Measurements from ENCODE around the gene RASSF7. TPM values are rescaled to one million over a fixed set of nuclear protein-coding genes. Genes with fewer than 3 reads are reported as not detected.

Gene RASSF7
- total RNA-seq, 4 donors from 2014 or later, result 80.9 to 340 (median 172) TPM

DNA sequence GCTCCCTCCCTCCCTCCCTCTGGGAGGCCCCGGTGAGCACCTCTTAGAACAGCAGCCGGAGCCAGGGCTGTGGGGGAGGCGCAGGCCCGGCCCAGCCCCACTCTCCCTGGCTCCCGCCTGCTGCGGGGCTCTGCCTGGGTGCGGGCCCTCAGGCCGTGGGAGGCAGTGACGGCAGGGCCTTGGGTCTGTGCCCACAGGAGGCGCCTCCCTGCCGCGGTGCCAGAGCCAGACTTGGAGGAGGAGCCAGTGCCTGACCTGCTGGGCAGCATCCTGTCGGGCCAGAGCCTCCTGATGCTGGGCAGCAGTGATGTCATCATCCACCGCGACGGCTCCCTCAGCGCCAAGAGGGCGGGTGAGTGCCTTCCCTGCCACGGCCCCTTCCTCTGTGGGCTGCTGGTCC lies 45.5 kb downstream of the RASSF7 start:
- no peak for DNase-seq

GRCh38 chr11:607020-607780 lies 46.4 kb downstream of the RASSF7 start:
- H3K9me3 ChIP-seq, result no peaks in the 10 kb centered on the region
- no peaks in the 10 kb centered on the region for H3K27me3 ChIP-seq
- no peak for TF ChIP-seq POLR2A (IDR thresholded peaks at IDR 0.05)
- TF ChIP-seq, protein P1, sequence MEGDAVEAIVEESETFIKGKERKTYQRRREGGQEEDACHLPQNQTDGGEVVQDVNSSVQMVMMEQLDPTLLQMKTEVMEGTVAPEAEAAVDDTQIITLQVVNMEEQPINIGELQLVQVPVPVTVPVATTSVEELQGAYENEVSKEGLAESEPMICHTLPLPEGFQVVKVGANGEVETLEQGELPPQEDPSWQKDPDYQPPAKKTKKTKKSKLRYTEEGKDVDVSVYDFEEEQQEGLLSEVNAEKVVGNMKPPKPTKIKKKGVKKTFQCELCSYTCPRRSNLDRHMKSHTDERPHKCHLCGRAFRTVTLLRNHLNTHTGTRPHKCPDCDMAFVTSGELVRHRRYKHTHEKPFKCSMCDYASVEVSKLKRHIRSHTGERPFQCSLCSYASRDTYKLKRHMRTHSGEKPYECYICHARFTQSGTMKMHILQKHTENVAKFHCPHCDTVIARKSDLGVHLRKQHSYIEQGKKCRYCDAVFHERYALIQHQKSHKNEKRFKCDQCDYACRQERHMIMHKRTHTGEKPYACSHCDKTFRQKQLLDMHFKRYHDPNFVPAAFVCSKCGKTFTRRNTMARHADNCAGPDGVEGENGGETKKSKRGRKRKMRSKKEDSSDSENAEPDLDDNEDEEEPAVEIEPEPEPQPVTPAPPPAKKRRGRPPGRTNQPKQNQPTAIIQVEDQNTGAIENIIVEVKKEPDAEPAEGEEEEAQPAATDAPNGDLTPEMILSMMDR (IDR thresholded peaks at IDR 0.05), result no peak
- peak in 1 of 3 donors; percentile 38 for DNase-seq
- no peak overlapping the region for H3K27ac ChIP-seq
- H3K4me1 ChIP-seq, result peaks cover 0 to 13% (median under 1%) of the 10 kb centered on the region in 4 donors
- no peak overlapping the region for H3K4me3 ChIP-seq
- peaks cover 0 to 100% (median 7%) of the 10 kb centered on the region in 3 donors for H3K36me3 ChIP-seq

More for the DNA sequence above, 45.5 kb downstream of the RASSF7 start:
- TF ChIP-seq POLR2A (IDR thresholded peaks at IDR 0.05), result no peak
- TF ChIP-seq, protein P1 (IDR thresholded peaks at IDR 0.05), result no peak
- Histone ChIP-seq H3K4me3 (no peak overlapping the region), H3K27ac (no peak overlapping the region), H3K9me3 (no peaks in the 10 kb centered on the region), H3K36me3 (peaks cover 0 to 100% (median 5%) of the 10 kb centered on the region in 3 donors), H3K4me1 (peaks cover 0 to 3% (median 0%) of the 10 kb centered on the region in 4 donors), H3K27me3 (no peaks in the 10 kb centered on the region)

- DNase-seq, result peak in 1 of 3 donors; percentile 44
- H3K9me3 ChIP-seq, result no peaks in the 10 kb centered on the region
- H3K36me3 ChIP-seq, result peaks cover 0 to 100% (median 7%) of the 10 kb centered on the region in 3 donors
- no peak overlapping the region for H3K4me3 ChIP-seq
- peaks cover 0 to 22% (median 4%) of the 10 kb centered on the region in 4 donors for H3K4me1 ChIP-seq
- no peak for TF ChIP-seq POLR2A (IDR thresholded peaks at IDR 0.05)
- TF ChIP-seq, protein P1 (IDR thresholded peaks at IDR 0.05), result no peak
- no peaks in the 10 kb centered on the region for H3K27me3 ChIP-seq
- no peak overlapping the region for H3K27ac ChIP-seq
Measured at GRCh38 chr11:607971-608659, 47.3 kb downstream of the RASSF7 start.

DNA sequence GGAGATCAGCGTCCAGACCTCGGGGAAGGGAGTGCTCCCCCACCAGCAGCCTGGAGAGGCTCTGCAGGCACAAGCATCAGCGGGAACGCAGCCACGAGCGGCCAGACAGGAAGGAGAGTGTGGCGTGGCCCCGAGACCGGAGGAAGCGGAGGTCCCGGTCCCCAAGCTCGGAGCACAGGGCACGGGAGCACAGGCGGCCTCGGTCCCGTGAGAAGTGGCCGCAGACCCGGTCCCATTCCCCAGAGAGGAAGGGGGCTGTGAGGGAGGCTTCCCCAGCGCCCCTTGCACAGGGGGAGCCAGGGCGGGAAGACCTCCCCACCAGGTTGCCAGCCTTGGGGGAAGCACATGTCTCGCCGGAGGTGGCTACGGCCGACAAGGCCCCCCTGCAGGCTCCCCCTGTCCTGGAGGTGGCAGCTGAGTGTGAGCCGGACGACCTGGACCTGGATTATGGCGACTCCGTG lies 48.1 kb downstream of the RASSF7 start:
- DNase-seq, result peak in 1 of 3 donors; percentile 47
- Histone ChIP-seq H3K27me3 (no peaks in the 10 kb centered on the region), H3K4me3 (no peak overlapping the region), H3K4me1 (peaks cover 2 to 28% (median 8%) of the 10 kb centered on the region in 4 donors), H3K9me3 (no peaks in the 10 kb centered on the region), H3K27ac (no peak overlapping the region), H3K36me3 (peaks cover 0 to 96% (median 7%) of the 10 kb centered on the region in 3 donors)
- TF ChIP-seq POLR2A (IDR thresholded peaks at IDR 0.05), result no peak
- TF ChIP-seq, protein P1 (IDR thresholded peaks at IDR 0.05), result no peak

DNA sequence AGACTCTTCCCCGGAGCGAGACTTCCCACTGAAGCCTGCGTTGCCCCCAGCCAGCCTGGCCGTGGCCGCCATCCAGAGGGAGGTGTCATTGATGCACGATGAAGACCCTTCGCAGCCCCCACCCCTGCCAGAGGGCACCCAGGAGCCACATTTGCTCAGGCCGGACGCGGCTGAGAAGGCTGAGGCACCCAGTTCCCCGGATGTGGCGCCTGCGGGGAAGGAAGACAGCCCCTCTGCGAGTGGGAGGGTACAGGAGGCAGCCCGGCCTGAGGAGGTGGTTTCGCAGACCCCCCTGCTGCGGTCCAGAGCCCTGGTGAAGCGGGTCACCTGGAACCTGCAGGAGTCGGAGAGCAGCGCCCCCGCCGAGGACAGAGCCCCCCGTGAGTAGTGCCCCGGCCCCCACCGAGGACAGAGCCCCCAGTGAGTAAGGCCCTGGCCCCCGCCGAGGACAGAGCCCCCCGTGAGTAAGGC lies 48.6 kb downstream of the RASSF7 start:
- H3K27me3 ChIP-seq, result no peaks in the 10 kb centered on the region
- no peaks in the 10 kb centered on the region for H3K9me3 ChIP-seq
- peak in 1 of 3 donors; percentile 41 for DNase-seq
- H3K36me3 ChIP-seq, result peaks cover 0 to 90% (median 7%) of the 10 kb centered on the region in 3 donors
- TF ChIP-seq, protein P1 (IDR thresholded peaks at IDR 0.05), result no peak
- no peak for TF ChIP-seq POLR2A (IDR thresholded peaks at IDR 0.05)
- no peak overlapping the region for H3K27ac ChIP-seq
- H3K4me3 ChIP-seq, result no peak overlapping the region
- peaks cover 8 to 33% (median 12%) of the 10 kb centered on the region in 4 donors for H3K4me1 ChIP-seq
